GM10847 (cell line): ENCODE data around the gene SEPSECS.

ENCODE experiments used
- POLR2A ChIP-seq: IDR thresholded peaks from 2 replicates; pipeline ENCODE4 v1.6.1; 2011; ENCODE audit not compliant: insufficient read length; ENCODE audit errors: extremely low read depth

SEPSECS gene

DNA sequence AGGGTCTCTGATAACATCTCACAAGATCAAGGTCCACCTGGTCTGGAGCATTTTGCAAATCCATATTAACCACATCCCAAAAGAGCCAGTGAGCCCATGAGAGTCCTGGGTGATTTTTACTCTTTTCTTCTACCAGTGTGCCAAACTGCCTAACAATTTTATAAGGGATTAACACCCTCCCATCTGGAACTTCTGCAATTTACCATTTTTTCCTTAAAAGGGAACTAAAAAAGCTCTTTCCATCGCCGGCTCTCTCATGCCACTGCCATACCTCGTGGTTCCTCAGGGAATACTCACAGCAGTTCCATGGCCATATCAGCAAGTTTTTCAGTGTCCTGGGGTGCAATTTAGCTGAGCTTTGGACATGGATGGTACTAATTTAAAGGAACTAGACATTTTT lies 55.7 kb downstream of the SEPSECS start:
- no peak for TF ChIP-seq POLR2A

DNA sequence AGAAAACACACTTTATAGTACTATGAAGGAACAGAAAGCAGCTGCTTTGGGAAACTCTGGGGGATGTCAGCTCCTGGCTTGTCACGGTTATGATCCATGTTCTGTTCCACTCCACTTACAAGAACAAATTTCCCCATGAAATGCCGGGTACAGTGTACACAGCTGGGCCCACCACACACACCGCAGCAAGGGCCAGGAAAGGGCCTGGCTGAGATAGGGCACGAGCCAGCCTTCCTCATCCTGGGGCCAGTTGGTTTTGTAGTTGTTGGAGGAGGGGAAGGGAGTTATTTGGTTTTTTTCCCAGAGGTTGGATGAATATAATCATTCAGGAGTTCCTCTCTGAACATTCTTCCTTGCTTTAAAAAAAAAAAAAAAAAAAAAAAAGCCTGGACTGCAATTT lies 56.8 kb downstream of the SEPSECS start:
- TF ChIP-seq POLR2A = no peak

DNA sequence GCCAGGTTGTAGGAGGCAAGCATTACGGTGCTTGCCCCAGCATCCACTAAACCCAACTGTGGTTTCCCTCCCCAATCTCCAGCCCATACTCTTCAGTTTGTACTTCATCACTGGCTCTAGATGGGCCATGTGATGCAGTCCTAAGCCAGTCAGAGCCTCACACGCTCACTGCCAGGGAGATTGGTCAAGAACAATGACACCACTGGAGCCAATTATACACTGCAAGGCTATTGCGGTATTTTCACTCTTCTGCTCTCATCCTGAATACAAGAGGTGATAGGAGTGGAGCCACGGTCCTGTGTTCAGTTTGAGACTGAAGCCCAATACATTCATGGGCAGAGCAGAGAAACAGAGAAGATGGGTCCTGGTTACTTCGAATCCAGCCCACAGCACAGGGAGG lies 58.4 kb downstream of the SEPSECS start:
- no peak for TF ChIP-seq POLR2A

DNA sequence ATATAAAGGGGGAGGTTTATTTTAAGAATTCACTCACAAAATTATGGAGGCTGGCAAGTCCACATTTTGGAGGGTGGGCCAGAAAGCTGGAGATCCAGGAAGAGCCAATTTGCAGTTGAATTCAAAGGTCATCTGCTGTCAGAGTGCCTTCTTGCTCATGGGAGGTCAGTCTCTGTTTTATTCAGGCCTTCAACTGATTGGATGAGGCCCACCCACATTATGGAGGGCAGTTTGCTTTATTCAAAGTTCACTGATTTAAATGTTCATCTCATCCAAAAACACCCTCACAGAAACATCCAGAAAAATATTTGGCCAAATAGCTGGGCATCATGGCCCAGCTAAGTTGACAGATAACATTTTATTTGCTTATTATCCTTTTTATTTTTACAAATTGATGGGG lies 59.5 kb downstream of the SEPSECS start:
- no peak for TF ChIP-seq POLR2A

DNA sequence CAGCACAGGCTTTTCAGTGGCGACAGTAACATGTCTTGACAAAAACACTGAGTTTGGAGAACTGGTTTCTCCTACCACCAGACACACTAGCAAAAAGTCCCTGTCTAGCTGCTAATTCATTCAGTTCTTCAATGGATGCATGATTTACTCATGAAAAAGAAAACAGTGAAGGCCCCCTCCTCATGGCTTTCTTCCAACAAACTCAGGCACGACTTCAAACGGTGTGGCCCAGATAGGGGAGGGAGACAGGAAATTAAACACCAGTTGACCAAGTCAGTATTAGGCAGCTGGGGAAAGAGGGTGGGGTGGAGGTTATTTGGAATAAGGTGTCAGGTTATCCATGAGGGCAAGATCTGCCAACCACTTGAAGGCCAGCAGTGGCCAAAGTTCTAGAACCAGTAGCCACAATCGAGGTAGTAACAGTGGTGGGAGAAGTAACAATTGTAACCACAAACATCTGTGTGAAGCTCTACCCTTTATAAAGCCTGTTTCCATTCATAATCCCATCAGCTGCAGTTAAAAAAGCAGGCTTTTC lies 60.2 kb downstream of the SEPSECS start:
- no peak for TF ChIP-seq POLR2A

DNA sequence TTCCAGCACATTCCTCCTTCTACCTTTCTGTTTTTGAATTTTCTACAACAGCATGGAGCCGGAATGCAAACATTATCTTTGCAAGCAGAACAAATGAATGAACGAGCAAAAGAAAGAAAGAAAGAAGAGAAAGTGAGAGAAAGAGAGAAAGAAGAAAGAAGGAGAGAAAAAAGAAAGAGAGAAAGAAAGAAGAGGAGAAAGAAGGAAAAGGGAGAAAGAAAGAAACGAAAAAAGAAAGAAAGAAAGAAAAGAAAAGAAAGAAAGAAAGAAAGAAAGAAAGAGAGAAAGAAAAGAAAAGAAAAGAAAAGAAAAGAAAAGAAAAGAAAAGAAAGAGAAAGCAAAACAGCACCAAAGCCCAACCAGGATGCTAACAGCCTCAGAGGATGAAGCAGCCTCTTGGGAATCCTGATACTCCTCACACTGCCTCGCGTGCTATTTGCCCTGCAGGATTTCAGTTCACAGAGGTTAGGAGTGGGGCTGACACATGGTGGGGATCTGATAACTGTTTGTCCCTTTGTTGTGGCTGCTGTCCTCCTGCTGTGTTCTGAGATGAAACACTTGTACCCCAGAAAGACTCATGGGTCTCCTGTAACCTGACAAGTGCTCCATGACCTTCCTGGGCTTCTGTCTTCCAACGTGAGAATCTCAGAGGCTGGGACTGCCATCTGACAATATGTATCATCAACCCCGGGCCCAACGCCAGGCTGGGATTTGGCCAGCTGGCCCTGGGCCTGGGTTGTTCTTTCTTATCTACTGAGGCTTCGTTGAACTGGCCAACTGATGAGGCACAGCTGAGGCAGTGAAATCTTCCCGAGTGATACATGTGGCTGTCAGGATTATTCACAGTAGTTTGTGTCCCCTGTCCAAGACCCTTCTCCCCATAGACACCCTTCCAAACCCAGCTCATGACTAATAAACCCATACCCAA lies 61.0 kb downstream of the SEPSECS start:
- no peak for TF ChIP-seq POLR2A

DNA sequence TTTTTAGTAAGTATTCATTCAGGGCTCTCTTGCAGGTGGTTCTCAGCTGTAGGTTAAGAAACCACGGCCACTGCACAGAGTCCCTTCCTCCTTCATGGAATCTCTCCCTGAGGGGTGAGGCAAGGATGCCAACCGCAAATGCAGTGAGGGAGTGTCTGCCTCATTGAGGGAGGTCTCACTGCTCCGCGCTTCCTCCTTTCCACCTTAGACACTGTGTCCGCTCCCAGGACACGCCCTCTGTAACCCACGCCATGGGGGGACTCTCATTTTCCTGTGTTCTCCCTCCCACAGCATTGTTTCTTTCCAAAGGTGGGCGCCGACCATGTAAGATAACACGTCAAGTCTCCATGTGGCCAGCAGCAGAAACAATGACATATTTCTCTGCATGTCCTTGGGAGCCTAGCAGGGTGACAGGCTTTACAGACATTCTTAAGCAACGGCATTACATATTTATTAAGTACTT lies 63.2 kb downstream of the SEPSECS start:
- TF ChIP-seq POLR2A = no peak

DNA sequence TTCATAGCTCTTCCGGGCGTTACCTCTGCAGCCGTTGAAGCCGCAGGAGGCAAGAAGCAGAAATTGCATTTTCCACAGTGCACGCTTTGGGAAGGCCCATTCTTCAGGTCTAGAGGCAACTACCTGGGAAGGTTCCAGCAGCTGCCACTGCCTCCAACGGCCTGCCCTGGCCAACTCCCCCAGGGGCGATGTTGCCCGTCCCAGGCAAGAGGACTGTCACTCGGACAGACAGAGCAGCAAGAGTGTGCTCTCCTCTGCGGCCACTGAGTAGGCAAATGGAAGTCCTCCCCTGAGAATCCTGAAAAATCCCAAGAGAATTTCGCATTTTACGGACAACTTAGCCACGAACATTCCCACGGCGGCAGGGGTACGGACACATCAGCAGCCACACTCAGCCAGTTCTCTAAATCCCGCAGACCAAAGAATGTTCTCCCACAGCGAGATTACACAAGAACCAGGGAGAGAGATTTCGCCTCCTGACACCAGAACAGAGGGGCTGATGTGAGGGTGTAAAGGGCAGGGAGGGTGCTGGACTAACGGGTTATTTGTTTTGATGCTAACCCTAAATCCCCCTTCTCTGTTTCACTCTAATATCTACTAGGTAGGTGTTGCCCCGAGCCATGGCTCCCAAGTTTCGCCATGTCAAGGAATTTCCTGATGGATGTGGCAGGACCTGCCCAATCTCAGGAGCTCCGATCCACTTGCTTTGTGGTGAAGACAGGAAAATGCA lies 63.8 kb downstream of the SEPSECS start:
- TF ChIP-seq POLR2A = no peak

DNA sequence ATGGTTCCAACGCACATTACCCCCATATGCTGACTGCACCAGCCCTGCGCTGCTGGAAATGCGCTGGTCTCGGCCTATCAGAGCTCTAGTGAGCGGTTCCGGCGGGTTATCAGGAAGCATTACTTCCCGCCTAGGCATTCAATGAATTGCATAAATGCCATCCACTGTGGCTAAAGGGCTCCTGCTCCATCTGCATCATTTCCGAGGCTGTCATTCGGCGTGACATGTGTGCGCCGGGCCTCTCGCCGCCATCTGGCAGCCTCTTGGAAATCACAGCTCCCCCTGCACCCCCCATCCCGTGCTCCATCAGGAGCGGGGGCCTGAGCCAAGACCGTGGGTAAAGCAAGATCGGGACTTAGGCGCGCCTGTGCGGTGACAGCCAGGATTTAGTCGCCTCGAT lies 64.4 kb downstream of the SEPSECS start:
- no peak for TF ChIP-seq POLR2A

DNA sequence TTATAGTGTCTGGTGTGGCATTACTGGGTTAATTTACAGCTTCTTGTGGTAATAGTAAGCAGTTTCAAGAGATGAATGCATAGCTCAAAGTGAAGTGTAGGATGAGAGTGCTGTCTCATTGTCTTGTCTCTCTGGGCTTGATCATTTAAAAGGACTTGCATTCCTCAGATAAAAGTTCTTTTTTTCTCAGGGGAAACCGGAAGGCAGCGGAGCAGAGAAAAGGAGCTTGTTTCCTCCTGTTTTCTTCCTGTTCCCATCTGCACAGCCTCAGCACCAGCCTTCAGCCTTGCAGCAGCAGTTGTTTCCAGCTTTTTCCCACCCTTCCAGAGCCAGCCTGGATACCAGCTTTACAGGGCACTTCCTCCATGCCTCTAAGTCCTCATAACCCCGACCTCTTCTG lies 68.1 kb downstream of the SEPSECS start:
- TF ChIP-seq POLR2A = no peak

DNA sequence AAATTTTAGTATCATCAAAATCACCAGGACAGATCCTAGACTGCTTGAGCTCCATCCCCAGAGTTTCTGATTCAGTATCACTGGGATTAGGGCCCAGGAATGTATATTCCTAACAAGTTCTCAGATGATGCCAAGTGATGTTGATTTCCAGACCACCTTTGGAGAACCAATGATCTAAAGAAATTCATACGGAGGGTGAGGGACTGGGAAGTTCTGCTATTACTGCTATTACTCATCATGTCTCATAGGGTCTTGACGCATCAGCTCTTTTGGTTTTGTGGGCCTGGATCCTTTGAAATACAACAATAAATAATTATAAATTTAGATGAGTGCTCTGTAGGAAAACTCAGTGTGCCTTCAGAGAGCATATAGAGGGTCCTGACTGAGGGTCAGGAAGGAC lies 69.7 kb downstream of the SEPSECS start:
- TF ChIP-seq POLR2A = no peak

DNA sequence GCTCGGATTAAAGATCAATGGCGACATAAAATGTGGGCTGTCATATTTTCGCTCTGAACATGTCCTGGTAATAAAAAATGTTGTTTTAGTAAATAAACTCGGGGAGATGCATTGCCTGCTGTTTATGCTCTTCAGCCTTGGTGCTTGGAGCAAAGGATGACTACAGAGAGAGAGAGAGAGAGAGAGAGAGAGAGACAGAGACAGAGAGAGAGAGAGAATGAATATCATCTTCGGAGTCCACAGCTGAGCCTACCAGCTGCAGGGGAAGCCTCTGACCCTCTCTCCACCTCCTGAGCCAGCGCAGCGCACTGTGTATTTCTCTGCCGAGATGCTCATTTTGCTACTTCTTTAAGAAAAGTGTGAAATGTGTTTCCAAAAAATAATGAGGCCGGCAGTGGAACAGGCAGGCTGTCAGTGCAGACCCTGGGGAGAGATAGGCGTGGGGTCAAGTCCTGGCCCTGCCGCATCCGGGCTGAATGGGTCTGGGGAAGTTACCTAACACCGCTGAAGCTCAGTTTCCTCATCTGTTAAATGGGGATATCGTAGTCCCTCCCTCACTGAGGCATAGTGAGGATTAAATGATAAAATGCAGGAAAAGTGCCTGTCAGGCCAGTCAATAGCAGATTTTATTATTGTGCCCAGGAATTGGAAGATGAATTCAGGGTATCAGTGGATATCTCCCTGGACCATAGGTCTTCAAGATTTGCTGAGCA lies 71.0 kb downstream of the SEPSECS start:
- TF ChIP-seq POLR2A = no peak

DNA sequence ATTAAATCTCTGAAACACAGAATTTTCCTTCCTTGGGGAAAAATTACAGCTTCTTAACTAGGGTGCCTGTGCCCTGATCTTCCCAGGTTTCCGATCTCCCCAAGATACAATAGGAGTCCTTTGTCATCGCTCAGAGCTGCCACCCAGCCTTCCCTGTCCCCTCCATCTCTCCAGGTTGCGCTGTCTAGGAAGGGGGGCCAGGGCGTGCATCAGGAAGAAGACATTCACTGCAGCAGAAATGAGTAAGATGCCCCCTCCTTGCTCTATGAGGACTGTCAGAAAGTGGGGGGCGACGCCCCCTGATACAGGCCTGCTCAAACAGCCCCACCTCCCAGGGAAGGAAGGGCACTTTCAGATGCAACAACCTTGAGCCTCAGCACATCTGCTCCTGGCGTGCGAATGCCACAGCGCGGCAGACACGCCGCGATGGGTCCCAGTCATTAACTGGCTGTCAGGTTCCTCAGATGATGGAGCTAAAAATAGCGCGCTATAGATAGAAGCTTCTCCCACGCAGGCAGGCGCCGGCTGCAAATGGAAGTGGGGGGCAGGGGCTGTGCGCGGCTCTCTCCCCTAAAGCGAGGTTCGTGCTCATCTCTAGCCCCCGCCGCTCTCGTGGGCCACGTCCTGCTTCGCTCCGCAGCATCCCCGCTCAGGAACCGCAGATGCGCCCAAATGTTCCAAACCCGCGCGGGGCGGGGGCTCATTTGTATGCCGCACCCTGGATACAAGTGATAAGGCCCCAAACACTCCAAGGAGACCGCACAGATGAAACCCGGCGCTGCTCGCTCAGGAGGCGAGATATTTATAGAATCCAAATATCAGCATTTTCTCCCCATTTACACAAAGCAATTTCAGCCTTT lies 71.9 kb downstream of the SEPSECS start:
- TF ChIP-seq POLR2A = no peak

DNA sequence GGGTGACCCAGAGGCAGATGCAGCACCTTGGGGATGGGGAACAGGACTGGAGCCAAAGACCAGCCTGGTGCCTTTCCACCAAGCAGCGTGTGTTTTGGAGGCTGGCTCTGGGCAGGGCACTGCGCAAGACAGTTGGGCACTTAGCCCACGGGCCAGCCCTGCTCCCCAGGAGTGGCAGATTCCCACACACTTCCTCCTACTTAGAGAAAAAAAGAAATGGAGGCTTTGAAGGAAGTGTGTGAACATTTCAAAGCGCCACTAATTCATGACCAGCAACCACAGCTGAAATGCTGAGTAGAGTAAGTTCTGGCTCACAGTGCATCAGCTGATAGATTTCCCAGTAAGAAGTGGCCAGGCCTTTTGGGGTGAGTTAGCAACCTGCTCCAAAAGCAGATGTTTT lies 74.6 kb downstream of the SEPSECS start:
- TF ChIP-seq POLR2A = no peak

DNA sequence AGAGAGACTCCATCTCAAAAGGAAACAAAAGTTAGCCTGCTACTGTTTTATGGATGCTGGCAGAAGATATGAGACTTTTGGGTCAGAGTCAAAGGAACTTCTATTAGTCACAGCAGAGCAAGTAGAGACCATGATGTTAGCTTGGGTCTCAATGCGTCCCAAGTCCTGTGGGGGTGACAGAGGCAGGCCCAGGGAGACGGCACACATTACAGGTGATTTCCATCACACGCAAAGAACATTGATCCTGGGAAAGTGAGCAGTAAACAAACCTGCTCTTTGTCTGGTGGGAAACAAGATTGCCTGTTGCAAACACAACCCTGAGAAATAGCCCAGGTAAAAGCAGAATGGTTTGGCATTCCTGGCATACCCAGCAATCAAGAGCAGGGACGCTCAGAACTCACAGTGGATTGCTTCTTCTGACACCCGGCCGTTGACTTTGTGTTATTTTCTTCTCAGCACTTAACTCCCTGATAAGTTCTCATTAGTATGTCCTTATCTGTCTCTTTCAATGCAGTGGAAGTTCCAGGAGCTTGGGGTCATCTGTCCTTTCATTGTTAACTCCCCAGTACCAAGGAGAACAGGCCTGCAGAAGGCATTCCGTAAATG lies 78.3 kb downstream of the SEPSECS start:
- no peak for TF ChIP-seq POLR2A

DNA sequence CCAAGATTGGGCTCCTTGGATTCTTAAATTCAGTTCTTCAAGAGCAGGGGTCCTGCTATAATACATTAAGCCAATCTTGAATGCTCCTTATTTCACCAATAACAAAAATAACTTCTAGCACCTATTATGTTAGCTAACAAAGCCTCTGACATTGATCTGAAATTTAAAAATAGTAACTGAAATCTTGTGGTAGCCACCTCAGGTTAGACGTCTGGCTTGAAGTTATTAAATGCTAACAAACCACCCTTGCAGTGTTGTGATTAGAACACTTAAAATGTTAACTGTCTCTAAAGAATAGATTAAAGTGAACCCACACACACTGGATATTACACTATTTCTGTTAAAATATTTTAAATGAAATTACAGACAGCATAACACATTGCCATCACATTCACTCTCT lies 79.7 kb downstream of the SEPSECS start:
- no peak for TF ChIP-seq POLR2A
